Neural cell (in vitro differentiated cells): ENCODE measurements around the gene EPS8. TPM values are rescaled to one million over a fixed set of nuclear protein-coding genes. Genes with fewer than 3 reads are reported as not detected.

Experiments
- H2AFZ ChIP-seq: fragments of 200-600, 300-800 bp; sonication (generic), shearing (Covaris generic); 2 replicates; pipeline ENCODE4 v1.6.0; 2014; ENCODE audit warnings: low read depth, mild to moderate bottlenecking, antibody characterized with exemption, low read length, moderate library complexity
- H3F3A ChIP-seq: fragments of 200-600 bp; shearing (Covaris generic); 2 replicates; pipeline ENCODE4 v1.6.1; 2016; ENCODE audit warnings: mild to moderate bottlenecking, moderate library complexity, mixed read lengths, antibody characterized with exemption, low read length; ENCODE audit not compliant: insufficient read depth, poor library complexity, severe bottlenecking
- H3K27ac ChIP-seq: fragments of 200-600, 300-800 bp; sonication (generic), shearing (Covaris generic); 2 replicates; pipeline ENCODE4 v1.5.1; 2014; ENCODE audit warnings: mild to moderate bottlenecking, low read length, moderate library complexity
- H3K27me3 ChIP-seq: fragments of 300-800, 200-600 bp; sonication (generic), shearing (Covaris generic); 2 replicates; pipeline ENCODE4 v1.6.0; 2014; ENCODE audit warnings: mild to moderate bottlenecking, low read depth, low read length, moderate library complexity; ENCODE audit not compliant: insufficient read depth
- H3K36me3 ChIP-seq: fragments of 300-800, 200-600 bp; sonication (generic), shearing (Covaris generic); 2 replicates; pipeline ENCODE4 v1.5.1; 2014; ENCODE audit warnings: mild to moderate bottlenecking, antibody characterized with exemption, low read length, moderate library complexity; ENCODE audit not compliant: insufficient read depth
- H3K4me2 ChIP-seq: fragments of 300-800, 200-600 bp; sonication (generic), shearing (Covaris generic); 2 replicates; pipeline ENCODE4 v1.6.0; 2014; ENCODE audit warnings: mild to moderate bottlenecking, low read length
- H3K4me3 ChIP-seq: fragments of 300-800, 200-600 bp; sonication (generic), shearing (Covaris generic); 2 replicates; pipeline ENCODE4 v1.5.1; 2014; ENCODE audit warnings: mild to moderate bottlenecking, low read length, moderate library complexity
- H3K79me2 ChIP-seq: fragments of 200-600 bp; shearing (Covaris generic); replicated peaks from 2 replicates; pipeline ENCODE4 v1.6.0; 2014; ENCODE audit warnings: mild to moderate bottlenecking, low read length, moderate library complexity; ENCODE audit not compliant: insufficient read depth
- H3K9ac ChIP-seq: fragments of 300-800, 200-600 bp; sonication (generic), shearing (Covaris generic); 2 replicates; pipeline ENCODE4 v1.6.1; 2016; ENCODE audit warnings: mild to moderate bottlenecking, low read length, mixed read lengths
- H3K9me2 ChIP-seq: fragments of 200-600 bp; shearing (Covaris generic); 2 replicates; pipeline ENCODE4 v1.6.1; 2016; ENCODE audit warnings: mild to moderate bottlenecking, low read length, mixed read lengths; ENCODE audit not compliant: insufficient read depth
- H3K9me3 ChIP-seq: fragments of 200-600, 300-800 bp; sonication (generic), shearing (Covaris generic); 2 replicates; pipeline ENCODE4 v1.6.1; 2016; ENCODE audit warnings: mild to moderate bottlenecking, mixed run types, low read length, moderate library complexity, mixed read lengths
- H4K20me1 ChIP-seq: fragments of 200-600 bp; shearing (Covaris generic); 2 replicates; pipeline ENCODE4 v1.6.1; 2016; ENCODE audit warnings: mild to moderate bottlenecking, mixed run types; ENCODE audit not compliant: insufficient read depth
- CTCF ChIP-seq: fragments of 450-650 bp; IDR thresholded peaks from 2 replicates; pipeline ENCODE4 v1.5.1; 2014; ENCODE audit warnings: antibody characterized with exemption, mild to moderate bottlenecking, moderate library complexity; ENCODE audit not compliant: poor library complexity, severe bottlenecking
- EP300 ChIP-seq: fragments of 450-650 bp; conservative IDR thresholded peaks from 2 replicates; pipeline ENCODE4 v1.6.1; 2014; ENCODE audit warnings: antibody characterized with exemption, mild to moderate bottlenecking, moderate library complexity; ENCODE audit not compliant: poor library complexity, severe bottlenecking
- EZH2 ChIP-seq: fragments of 200-600, 300-800 bp; shearing (Covaris generic), sonication (generic); IDR thresholded peaks from 2 replicates; pipeline ENCODE4 v1.6.1; 2014; ENCODE audit warnings: antibody characterized with exemption, low read length, borderline replicate concordance, mild to moderate bottlenecking; ENCODE audit not compliant: insufficient read depth, poor library complexity, severe bottlenecking
- MXI1 ChIP-seq: fragments of 450-650 bp; conservative IDR thresholded peaks from 2 replicates; pipeline ENCODE4 v1.6.1; 2014; ENCODE audit warnings: antibody characterized with exemption, mild to moderate bottlenecking; ENCODE audit not compliant: poor library complexity, severe bottlenecking
- POLR2AphosphoS5 ChIP-seq: IDR thresholded peaks from 2 replicates; pipeline ENCODE4 v1.6.1; 2012
- RAD21 ChIP-seq: fragments of 450-650 bp; conservative IDR thresholded peaks from 2 replicates; pipeline ENCODE4 v1.6.1; 2014; ENCODE audit warnings: antibody characterized with exemption, mild to moderate bottlenecking, moderate library complexity
- SMC3 ChIP-seq: fragments of 450-650 bp; conservative IDR thresholded peaks from 2 replicates; pipeline ENCODE4 v1.6.1; 2014; ENCODE audit warnings: antibody characterized with exemption, mild to moderate bottlenecking, moderate library complexity; ENCODE audit not compliant: poor library complexity
- TAF1 ChIP-seq: IDR thresholded peaks from 2 replicates; pipeline ENCODE4 v1.6.1; 2012; ENCODE audit warnings: low read depth
- polyA plus RNA-seq: library from polyadenylated mRNA; depleted of rRNA; stranded (reverse); fragments of >200 nt; gene quantifications from 2 replicates; pipeline ENCODE4 v1.2.3, GENCODE V29; 2014
- TF ChIP-seq, protein P1 (sequence below): IDR thresholded peaks from 2 replicates; pipeline ENCODE4 v1.6.1; 2012; ENCODE audit warnings: borderline replicate concordance

The EPS8 gene
- polyA plus RNA-seq, 1 donor from 2014 or later: 12.2 TPM

- Histone ChIP-seq H3K9me2 (no peaks in the 10 kb centered on the region), H2AFZ (no peak overlapping the region), H3K79me2 (no peaks in the 10 kb centered on the region), H3K36me3 (no peaks in the 10 kb centered on the region), H3F3A (no peaks in the 10 kb centered on the region), H4K20me1 (no peaks in the 10 kb centered on the region), H3K9ac (no peak overlapping the region), H3K4me3 (no peak overlapping the region), H3K27ac (no peak overlapping the region), H3K9me3 (no peaks in the 10 kb centered on the region), H3K4me2 (no peak overlapping the region), H3K27me3 (no peaks in the 10 kb centered on the region)
- TF ChIP-seq SMC3: no peak
- TF ChIP-seq, protein P1, sequence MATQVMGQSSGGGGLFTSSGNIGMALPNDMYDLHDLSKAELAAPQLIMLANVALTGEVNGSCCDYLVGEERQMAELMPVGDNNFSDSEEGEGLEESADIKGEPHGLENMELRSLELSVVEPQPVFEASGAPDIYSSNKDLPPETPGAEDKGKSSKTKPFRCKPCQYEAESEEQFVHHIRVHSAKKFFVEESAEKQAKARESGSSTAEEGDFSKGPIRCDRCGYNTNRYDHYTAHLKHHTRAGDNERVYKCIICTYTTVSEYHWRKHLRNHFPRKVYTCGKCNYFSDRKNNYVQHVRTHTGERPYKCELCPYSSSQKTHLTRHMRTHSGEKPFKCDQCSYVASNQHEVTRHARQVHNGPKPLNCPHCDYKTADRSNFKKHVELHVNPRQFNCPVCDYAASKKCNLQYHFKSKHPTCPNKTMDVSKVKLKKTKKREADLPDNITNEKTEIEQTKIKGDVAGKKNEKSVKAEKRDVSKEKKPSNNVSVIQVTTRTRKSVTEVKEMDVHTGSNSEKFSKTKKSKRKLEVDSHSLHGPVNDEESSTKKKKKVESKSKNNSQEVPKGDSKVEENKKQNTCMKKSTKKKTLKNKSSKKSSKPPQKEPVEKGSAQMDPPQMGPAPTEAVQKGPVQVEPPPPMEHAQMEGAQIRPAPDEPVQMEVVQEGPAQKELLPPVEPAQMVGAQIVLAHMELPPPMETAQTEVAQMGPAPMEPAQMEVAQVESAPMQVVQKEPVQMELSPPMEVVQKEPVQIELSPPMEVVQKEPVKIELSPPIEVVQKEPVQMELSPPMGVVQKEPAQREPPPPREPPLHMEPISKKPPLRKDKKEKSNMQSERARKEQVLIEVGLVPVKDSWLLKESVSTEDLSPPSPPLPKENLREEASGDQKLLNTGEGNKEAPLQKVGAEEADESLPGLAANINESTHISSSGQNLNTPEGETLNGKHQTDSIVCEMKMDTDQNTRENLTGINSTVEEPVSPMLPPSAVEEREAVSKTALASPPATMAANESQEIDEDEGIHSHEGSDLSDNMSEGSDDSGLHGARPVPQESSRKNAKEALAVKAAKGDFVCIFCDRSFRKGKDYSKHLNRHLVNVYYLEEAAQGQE: no peak
- no peak for TF ChIP-seq EP300
- TF ChIP-seq TAF1: no peak
- TF ChIP-seq POLR2AphosphoS5: no peak
- TF ChIP-seq CTCF: no peak
- no peak for TF ChIP-seq RAD21
- TF ChIP-seq MXI1: no peak
- no peak for TF ChIP-seq EZH2
Measured at GRCh38 chr12:15601210-15601800, 187.9 kb downstream of the EPS8 start.

DNA sequence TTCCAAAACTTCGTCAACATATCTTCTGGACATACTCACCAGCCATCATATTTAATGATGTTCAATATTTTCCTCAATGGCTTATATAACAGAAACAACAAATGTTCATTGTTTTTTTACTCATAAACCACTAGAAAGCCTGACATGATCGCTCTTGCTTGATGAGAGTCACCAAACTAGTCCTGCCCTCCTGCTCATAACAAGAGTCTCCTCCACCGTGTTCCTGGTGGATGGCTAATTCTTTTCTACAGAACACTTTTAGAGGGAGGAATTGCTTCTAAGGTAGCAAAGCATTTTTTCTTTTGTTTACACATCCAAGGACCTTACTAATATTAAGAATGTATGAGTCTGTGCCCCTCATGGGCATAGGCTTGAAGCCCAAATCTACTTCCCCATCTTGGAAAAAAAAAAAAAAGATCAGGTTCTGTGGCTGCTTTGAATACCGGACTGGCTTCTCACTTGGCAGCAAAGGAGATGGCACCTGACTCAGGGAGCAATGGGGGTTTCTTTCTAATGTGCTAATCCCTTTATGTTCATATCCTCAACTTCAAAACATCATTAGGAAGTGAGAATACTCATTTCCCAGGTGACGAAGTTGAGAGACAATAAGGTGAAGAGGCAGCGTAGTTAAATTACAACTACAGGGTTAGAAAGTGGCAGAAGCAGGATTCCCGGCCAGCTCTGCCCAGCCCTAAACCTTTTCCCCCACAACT lies 188.8 kb downstream of the EPS8 start:
- no peak overlapping the region for H3K9ac ChIP-seq
- no peaks in the 10 kb centered on the region for H3K36me3 ChIP-seq
- H3K4me3 ChIP-seq: no peak overlapping the region
- H3F3A ChIP-seq: no peaks in the 10 kb centered on the region
- H3K9me2 ChIP-seq: no peaks in the 10 kb centered on the region
- TF ChIP-seq, protein P1: no peak
- no peak for TF ChIP-seq RAD21
- TF ChIP-seq CTCF: no peak
- no peak for TF ChIP-seq POLR2AphosphoS5
- no peak for TF ChIP-seq MXI1
- TF ChIP-seq EZH2: no peak
- TF ChIP-seq TAF1: no peak
- no peak for TF ChIP-seq EP300
- no peak for TF ChIP-seq SMC3
- H4K20me1 ChIP-seq: no peaks in the 10 kb centered on the region
- no peaks in the 10 kb centered on the region for H3K79me2 ChIP-seq
- no peak overlapping the region for H3K4me2 ChIP-seq
- H3K27me3 ChIP-seq: no peaks in the 10 kb centered on the region
- no peak overlapping the region for H3K27ac ChIP-seq
- no peak overlapping the region for H2AFZ ChIP-seq
- no peaks in the 10 kb centered on the region for H3K9me3 ChIP-seq
